ENCODE results near the gene FSTL4.

FSTL4 gene

DNA sequence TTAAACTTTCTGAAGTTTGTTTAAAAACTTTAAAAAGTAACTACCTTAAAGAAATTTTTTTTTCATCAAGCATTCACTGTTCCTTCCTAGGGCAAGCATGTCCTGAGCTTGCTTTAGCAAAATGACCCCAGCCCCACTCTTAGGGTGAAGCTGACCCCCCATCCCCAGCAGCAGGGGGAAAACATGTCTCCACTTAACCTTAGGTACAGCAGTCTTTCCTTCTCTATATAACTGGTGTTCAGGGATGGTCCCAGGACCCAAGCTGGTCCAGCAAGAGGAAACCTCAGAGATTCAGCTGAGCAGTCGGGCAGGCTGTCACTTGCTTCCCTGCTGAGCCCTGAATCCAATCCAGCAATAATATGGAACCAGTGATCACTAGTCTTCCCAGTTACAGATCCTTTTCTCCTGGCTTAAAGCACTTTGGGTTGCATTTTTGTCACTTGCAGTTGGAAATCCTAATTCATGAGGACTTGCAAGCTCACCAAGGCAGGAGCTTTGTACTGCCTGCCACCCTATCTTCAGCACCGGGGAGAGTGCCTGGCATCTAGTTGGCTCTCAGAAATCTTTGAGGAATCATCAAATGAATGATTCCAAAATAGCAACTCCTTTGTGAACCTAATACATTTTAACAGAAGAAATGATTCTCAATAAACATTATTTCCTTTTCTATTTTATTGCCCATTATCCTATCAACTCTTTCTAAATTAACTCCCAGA is 91.2 kb downstream of the FSTL4 start:
- in situ Hi-C loops (cut with MboI; ENCODE audit: low sequenced_read_pairs): no loop called here

DNA sequence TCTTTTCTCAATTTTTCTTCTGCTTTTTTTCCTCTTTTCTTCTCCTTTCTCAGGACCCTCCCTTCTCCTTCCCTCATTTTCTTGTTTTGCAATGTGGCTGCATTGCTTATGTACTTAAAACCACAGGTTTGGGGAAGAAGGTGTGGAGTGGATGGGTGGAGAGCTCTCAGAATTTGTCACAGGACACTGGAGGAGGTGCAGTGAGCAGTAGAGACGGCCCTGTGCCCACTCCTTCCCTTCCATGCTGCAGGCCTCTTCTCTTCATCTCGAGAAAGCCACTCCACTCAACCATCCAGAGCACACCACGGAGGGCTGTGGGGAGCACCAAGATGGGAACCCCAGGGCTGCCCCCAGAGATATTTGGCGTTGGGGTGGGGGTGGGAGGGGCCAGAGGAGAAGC is 92.3 kb downstream of the FSTL4 start:
- in situ Hi-C loops (cut with MboI; ENCODE audit: low sequenced_read_pairs): no loop called here

DNA sequence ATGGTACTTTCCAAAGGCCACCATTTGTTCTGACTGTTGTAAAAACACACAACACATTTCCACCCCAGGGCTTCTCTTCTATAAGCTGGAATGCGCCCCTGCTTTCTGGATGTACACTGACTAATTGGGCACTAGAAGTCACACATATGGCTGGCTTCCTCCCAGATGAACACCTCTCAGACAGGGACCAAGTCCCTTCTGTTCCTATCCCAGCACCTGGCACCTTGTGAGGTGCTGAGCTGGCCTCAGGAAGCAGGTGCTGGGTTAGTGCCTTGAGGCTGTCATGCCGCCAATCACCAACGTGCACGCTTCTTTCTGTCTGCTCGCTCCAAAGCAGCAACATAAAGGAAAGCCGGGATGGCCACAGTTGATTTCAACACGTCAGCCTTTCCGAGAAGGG is 93.2 kb downstream of the FSTL4 start:
- in situ Hi-C loops (cut with MboI; ENCODE audit: low sequenced_read_pairs): no loop called here

DNA sequence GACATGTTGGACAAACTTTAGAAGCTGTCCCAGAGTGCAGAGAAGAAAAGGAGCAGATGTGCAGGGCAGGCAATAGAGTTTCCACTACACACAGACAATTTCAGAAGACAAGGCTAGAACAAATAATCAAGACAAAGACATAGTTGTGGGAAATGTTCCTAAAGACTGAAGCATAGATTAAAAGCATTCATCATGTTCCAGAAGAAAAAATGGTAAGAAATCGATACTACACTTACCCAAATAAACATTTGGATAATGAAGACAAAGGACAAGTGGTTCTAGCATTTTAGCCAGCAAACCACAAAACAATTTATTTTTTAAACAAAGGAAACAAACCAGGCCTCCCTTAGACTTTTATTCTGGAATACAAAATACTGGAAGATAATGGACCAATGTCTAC is 97.9 kb downstream of the FSTL4 start:
- in situ Hi-C loops (cut with MboI; ENCODE audit: low sequenced_read_pairs): no loop called here

DNA sequence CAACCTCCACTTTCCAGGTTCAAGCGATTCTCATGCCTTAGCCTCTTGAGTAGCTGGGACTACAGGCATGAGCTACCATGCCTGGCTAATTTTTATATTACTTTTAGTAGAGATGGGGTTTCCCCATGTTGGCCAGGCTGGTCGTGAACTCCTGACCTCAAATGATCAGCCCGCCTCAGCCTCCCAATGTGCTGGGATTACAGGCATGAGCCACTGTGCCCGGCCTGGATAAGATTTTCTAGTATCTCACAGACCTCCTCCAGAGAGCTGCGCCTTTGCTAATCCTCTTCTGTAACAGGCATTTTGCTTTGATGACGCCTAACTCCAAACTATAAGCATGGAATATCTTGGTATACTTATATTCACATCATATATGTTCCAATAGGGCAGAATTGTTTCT is 99.4 kb downstream of the FSTL4 start:
- in situ Hi-C loops (cut with MboI; ENCODE audit: low sequenced_read_pairs): no loop called here

DNA sequence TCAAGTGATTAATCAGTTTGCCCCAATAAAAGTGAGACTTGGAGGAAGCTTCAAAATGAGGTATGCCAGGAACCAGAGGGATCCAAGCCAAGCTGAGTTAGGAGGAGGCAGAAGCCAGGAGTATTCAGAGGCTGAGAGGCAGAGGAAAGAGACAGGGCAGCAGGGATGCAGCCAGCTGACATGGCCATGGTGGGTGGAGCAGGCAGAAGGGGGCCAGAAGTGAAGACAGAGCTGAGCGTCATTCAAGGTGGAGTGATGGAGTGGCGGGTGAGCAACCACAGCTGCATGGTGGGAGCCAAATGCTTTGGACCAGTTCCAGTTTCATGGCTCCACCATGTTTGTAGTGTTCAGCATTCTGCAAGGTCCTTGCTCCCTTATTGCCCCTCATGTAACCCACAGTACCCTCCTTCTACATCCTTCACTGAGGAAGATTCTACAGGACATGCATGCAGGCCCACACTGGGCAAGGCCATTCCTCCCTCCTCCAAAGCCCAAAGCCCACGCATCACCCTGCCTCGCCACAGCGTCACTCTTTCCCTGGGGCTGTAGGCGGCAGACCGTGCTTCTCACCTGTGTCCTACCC is 100.6 kb downstream of the FSTL4 start:
- in situ Hi-C loops (cut with MboI; ENCODE audit: low sequenced_read_pairs): no loop called here

DNA sequence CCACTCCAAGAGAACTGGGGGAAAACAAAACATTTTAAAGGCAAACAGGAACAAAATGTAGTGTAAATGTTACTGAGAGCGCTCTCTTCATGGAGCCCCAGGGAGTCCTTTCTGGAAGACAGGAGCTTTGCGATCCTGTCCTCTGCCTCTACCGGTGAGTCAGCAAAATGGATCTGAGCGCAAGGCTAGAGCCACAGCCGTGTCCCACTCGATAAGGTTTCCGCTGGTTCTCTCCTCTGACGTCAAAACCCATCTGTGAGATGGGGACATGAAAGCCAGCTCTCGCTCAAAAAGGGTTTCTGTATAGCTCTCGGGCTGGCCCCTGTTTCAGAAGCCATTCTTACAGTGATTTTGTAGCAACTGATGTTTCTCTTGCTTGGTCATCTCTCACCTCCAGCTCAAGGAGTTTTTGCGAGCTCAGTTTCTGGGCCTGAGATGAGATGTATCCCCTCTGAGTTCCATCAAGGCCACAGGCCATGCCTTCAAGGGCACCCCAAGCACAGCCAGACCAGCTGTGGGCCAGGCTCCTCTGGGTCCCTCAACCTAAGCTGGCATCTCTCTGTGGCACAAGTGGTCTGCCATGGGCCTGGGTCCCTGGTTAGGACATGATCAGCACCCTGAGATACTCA is 101.6 kb downstream of the FSTL4 start:
- in situ Hi-C loops (cut with MboI; ENCODE audit: low sequenced_read_pairs): no loop called here

DNA sequence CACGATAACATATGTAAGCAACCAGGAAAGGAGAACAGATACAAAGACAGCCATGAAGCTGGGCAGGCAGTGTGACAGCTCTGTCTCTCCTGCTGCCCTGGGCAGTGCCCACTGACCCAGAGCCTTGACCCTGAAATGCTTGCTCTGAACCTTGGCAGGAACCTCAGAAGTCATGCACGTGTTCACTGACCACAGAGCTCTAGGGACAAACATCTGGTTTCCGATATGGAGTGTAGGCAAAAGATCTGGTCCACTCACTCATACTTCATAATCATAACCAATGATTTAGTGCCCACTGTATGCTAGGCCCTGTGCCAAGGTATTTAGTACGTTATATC is 102.6 kb downstream of the FSTL4 start:
- in situ Hi-C loops (cut with MboI; ENCODE audit: low sequenced_read_pairs): no loop called here

DNA sequence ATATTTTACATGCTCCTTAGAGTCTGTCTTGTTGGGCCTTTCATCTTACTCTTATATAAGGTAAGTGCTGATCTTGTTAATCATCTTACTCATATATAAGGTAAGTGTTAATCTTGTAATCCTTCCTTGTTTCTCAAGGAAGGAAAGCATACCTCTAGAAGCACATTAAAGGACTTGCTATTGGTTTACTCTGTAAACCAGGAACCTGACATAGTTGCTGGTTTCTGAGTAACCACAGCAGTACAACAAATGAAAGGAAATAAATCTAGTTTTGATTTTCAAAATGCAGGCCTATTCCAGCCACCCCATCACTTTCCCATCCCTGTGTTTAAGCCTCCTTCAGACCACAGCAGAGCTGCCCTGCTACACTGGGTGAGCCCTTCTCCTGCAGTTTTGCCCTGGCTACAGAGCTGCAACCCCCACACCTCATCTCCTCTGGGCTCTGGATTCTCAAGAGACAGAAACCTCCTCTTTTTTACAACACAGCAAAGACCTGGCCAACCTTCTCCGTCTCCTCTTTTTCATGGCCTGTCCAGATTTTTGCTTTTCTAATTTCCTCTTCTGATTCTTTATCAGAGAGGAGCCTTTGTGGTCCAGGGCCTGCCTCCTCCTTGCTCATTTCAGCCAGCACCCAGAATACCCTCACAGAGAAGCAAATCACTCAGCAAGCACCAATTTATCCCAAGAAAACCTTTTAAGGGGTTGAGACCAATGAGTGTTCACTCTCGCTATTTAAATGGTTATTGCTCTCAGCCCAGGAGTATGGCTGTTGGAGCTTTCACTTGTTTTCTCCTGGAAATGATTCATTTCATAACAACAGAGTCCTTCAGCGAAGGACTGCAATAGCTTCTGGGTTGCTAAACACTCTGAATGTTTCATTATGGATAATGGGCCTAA is 103.2 kb downstream of the FSTL4 start:
- in situ Hi-C loops (cut with MboI; ENCODE audit: low sequenced_read_pairs): no loop called here

DNA sequence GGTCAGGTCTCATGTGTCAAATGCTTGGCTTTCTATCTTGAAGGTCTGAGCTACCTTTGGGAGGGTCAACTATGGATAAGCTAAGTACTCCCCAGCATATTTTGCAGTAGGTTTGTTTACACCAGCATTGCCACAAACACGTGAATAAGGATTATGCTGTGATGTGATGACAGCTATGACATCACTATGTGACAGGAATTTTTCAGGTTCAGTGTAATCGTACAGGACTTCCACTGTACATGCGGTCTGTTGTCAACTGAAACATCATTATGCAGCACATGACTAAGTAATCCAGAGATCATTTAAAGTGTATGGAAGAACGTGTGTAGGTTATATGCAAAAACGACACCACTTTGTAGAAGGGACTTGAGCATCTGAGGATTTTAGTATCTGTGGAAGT is 104.0 kb downstream of the FSTL4 start:
- in situ Hi-C loops (cut with MboI; ENCODE audit: low sequenced_read_pairs): no loop called here

DNA sequence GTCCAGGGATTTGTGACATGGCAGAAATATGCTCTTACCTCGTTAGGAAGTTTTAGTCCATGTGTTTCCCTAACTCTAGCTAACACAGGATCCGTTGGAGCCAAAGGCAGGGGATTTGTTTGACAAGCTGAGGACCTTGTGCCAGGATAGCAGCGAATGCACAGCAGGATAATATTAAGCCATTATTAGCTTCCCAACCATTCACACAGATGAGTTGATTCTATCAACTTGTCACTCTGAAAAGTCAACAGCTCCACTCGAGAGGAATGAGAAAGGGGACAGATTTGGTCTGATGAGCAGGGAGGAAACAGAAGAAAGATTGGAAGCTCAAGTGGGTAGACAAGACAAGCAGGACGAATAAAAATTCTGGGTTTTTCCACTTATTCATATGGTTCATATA is 106.2 kb downstream of the FSTL4 start:
- in situ Hi-C loops (cut with MboI; ENCODE audit: low sequenced_read_pairs): no loop called here

DNA sequence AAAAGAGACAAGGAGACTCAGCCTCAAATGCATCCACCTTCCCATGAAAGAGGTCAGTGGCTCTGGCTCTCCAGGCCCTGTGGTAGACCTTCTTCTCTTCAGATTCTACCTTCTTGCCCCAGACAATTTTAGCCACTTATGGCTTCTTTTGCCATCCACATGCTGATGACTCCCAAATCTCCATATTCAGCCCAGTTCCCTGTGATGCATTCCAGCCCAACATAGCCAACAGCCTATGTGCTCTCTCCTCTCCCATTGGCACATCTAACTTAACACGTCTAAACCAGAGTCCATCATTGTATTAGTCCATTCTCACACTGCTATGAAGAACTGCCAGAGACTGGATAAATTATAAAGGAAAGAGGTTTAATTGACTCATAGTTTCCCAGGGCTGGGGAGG is 108.8 kb downstream of the FSTL4 start:
- in situ Hi-C loops (cut with MboI; ENCODE audit: low sequenced_read_pairs): no loop called here

DNA sequence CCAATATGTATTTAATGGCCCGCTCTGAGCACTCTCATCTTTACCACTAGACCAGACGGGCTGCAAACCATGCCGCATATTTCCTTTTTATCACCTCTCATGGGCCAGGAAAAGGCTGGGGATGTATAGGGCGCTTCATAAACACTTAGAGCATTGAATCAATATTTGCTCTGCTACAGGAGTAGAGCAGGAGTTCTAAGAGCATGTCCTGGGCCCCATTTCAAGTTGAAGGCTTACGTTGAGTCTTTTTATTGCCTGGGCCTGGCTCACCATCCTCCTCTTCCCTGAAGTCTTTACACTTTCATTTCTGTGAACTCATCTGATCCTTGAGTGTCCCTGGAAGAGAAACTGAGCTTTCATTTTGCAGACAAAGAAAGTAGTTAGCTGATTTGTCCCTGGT is 112.4 kb downstream of the FSTL4 start:
- in situ Hi-C loops (cut with MboI; ENCODE audit: low sequenced_read_pairs): no loop called here

DNA sequence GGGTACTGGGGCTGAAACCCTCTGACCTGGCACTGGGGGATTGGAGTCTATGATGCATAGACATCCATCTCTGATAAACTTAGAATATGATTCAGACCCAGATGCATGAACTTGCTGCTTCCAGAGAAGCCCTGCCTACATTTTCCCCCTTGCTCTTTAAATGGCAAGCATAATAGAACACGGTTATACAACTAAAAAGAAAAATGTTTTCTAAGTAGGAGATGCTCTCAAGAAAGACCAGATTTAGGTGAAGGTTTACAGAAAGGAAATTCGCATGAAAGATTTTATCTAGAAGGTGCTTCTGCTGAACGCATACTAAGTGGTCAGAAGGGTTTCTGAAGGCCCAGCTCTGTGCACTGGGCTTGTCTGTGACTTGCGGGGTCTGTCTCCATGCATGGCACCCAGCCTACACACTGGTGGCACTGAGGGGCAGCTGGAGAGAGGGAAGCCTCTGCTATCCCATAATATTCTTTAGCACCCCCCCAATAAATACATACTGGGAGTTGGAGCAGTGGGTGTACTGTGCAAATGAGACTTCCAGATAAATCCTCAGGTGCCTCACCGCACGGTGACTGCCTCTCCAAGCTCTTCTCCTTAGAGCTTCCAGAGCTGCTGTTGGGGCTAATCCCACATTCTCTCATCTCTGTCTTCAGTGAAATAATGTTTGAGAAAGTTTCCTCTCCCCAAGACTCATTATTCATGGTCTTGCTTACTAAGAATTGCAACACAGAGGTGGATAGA is 114.6 kb downstream of the FSTL4 start:
- in situ Hi-C loops (cut with MboI; ENCODE audit: low sequenced_read_pairs): no loop called here

DNA sequence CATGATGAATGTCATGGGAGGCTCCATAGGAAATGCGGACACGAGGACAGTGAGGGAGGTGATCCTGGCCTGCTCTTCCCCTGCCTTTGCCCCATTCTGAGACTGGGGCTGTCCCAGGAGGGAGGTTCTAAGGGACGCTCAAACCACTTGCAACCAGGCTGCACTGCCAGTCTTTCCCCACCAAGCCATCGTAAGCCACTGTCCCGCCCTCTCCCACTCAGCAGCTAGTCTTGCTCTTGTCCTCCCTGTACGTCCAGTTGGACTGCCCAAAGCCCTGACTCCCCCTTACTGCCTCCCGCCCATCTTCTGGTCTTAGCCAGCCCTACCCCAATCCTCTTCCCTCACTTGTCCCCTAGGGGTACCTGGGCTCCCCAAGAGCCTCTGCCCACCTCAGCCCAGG is 115.7 kb downstream of the FSTL4 start:
- in situ Hi-C loops (cut with MboI; ENCODE audit: low sequenced_read_pairs): no loop called here

DNA sequence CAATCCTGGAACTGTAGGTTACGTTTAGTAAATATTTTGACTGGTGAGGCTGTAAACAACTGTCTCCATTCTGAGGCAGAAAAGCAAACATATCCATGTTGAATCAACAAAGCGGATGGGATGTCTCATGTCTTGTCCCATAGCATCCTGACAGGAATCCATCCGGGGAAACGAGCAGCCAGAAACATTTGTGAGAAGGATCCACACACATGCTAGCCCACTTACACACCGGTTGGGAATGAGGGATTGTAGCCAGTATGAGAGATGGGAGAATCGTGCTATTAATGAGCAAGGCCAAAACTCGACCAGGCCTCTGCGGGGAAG is 117.5 kb downstream of the FSTL4 start:
- in situ Hi-C loops (cut with MboI; ENCODE audit: low sequenced_read_pairs): no loop called here

DNA sequence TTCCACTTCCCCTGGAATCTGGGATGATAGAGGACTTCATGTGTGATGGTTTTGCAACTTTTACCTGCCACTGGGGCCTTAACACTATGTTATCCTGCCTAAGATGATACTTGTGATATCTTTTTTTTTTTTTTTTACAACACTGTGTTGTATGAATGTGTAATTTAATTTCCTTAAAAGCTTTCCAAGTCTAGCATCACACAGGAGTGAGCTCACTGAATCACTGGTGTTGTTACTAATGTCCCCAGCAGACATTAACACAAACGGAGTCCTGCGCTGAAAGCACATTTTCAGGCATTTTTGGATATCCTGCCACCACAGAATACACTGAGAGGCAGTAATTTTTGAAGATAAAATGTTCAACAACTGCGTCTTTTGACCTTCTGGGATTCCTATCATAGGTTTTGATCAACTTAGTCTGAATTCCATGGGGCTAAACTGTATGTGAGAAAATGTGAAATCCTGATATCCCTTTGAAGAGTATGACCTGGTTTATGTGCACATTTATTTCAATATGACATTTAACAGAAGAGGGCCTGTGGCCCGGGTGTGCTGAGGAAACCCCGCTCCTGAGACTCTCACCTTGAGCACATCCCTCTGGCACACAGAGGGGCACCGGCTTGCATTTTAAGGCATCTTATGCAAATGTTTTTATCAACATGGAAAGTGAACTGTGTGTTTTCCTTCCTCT is 118.0 kb downstream of the FSTL4 start:
- in situ Hi-C loops (cut with MboI; ENCODE audit: low sequenced_read_pairs): no loop called here

DNA sequence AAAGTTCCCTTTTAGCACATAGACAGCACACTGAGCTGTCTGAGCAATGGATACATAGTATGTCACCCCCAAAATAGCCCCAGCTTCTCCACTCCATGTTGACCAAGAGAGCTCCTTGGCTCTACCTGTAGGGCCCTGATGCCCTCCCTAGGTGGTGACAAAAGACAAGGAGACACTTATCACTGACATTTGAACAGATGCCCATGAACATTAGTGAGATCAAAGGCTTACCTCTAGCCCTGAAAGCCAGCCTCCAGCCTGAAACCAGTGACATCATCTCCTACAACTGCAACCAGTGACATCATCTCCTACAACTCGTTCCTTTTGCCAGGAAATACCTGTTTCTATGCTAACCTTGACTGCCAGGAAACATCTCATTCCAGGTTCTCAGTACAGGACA is 122.7 kb downstream of the FSTL4 start:
- in situ Hi-C loops (cut with MboI; ENCODE audit: low sequenced_read_pairs): no loop called here

DNA sequence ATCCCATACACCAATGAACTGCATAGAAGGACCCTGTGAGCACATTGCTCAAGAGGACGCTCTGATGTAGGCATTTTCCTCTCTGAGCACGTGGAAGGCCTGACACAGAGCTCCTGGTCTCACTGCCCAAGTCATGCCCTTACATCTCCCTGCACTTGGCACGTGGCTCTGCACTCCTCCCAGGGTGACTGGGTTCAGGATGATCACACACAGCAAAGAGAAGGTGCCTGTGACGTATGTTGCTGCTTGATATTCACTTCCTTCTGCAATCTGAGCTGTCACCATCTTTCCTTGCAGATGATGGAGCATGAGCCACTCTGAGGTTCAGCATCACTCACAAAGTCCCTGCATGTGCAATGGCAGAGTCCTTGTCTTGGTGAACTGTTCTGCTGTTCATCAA is 125.2 kb downstream of the FSTL4 start:
- in situ Hi-C loops (cut with MboI; ENCODE audit: low sequenced_read_pairs): no loop called here

DNA sequence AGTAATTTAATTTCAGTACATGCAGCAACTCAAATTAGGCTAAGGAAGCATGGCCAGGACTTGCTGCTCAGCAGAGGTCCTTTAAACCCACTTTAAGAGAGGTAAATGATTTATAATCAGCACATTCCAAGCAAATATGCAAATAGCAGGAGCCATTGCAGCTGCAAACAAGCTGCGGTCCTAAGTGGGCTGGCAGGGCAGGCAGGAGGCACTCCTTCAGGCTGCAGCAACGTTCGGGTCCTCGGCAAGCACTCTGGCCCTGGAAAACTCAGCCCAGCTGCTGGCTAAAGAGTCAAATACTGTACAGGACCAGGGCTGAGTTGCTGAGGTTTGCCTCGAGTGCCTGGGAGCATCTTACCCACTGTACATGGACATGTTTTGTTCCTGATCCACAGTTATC is 126.9 kb downstream of the FSTL4 start:
- in situ Hi-C loops (cut with MboI; ENCODE audit: low sequenced_read_pairs): no loop called here

All from HL-60/S4 (cell line).